GM18499 (cell line): Measurements from ENCODE around the gene LYRM1.

ENCODE experiments used
- ATAC-seq: cut with Tn5 transposase; IDR thresholded peaks from one replicate; pipeline ENCODE4 v1.9.1; 2021; ENCODE audit warnings: moderate number of reproducible peaks; ENCODE audit not compliant: insufficient read depth, unreplicated experiment

The LYRM1 gene

GRCh38 chr16:20901068-20901435 lies 481 bp downstream of the LYRM1 start:
- no peak for ATAC-seq

- no peak for ATAC-seq
These were observed 1.0 kb downstream of the LYRM1 start for GRCh38 chr16:20901436-20902112.

DNA sequence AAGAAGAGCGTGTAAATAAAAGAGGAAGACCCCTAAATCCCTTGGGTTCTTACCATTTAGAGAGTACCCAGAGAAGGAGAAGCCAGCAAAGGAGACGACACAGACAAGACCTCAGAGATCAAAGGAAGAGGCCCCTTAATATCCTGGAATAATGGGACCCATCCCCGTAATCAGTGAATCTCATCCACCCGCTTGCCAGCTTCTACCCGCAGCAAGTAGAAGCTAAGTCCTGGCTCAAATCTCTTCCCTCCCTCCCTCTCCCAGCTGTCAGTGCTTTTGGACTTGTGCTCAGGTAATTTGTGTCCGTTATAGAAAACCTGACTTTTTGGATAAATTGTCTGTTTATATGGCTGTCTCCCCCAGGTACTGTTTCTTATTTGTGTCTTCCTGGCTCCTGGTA lies 1.9 kb downstream of the LYRM1 start:
- no peak for ATAC-seq

DNA sequence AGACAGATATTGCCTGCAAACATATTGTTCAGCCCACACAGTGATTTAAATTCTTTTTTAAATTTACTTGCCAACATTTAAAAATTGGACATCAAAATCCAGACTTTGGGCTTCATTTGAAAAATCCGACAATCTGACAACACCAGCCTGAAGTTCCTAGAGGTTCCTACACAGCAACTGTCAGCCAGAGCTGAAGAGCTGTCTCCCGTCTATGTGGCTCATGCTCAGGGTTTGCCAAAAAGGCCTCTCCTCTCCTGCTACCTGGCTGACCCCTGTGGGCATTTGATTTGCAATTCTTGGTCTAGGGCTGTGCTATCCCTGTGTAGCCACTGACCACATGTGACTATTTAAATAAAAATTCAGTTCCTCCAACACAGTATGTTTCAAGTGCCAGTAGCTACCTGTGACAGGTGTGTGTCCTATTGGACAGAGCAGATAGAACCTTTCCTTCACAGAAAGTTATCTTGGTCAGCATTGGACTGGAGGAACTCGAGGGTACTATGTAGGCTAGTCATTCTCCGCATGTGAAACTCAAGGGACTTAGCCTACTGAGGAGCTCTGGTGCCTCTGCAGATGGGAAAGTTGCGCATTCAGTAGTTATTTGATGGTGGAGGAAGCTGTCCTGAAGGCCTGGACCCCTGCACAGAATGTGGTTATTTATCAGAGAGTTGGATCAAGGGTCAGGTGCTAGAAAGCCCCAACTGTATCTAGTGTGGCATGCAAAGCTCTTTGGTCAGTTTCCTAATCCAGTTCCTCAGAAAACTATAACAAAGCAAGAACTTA lies 2.7 kb downstream of the LYRM1 start:
- no peak for ATAC-seq

GRCh38 chr16:20903899-20904506 lies 3.4 kb downstream of the LYRM1 start:
- ATAC-seq = no peak

- ATAC-seq = no peak
These were observed 4.0 kb downstream of the LYRM1 start for GRCh38 chr16:20904507-20905081.

GRCh38 chr16:20905576-20905975 lies 5.0 kb downstream of the LYRM1 start:
- no peak for ATAC-seq

GRCh38 chr16:20906341-20907255 lies 6.0 kb downstream of the LYRM1 start:
- no peak for ATAC-seq

DNA sequence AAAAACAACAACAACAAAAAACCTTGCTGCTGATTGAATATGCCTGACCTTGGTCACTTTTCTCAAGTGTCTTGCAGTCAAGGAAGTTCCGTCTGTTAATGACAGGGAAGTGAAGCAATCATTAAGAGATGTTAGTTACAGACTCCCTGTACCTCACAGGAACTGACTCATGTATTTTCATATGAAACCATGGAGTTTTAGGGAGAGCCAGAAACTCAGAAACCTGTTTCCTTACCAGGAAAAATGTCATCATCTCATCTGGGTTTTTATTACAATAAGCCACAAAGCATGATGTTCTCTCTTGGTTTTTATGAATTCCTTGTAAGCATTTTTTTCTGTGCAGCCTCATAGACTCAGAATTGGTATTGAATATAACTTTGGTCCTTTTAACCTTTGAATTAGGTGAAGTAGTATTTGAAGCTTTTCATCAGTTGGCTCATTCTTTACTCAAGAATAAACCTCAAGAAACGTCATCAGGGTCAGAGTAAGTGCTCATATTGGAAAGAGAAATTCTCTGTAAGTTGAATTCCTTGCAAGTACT lies 10.3 kb downstream of the LYRM1 start:
- no peak for ATAC-seq

GRCh38 chr16:20911361-20911760 lies 10.8 kb downstream of the LYRM1 start:
- no peak for ATAC-seq

GRCh38 chr16:20916289-20916688 lies 15.7 kb downstream of the LYRM1 start:
- ATAC-seq = no peak

GRCh38 chr16:20916942-20917341 lies 16.4 kb downstream of the LYRM1 start:
- ATAC-seq = no peak

- ATAC-seq = no peak
These were observed 18.1 kb downstream of the LYRM1 start for GRCh38 chr16:20918486-20919239.

DNA sequence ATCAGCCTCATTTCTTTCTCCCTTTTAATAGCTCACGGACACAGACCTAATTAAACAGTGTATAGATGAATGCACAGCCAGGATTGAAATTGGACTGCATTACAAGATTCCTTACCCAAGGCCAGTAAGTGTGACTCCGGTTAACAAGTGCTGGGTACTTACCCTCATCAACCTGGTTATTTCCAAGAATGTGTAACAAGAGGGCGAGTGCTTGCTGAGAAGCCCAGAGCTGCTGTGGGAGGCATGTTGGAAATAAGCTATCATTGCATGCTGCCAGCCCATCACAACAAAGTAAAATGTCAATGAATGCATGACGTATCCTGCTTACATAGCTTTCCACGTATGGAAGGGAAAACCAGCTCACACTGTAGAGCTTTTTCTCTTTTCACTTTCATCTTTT lies 19.5 kb downstream of the LYRM1 start:
- ATAC-seq = no peak

DNA sequence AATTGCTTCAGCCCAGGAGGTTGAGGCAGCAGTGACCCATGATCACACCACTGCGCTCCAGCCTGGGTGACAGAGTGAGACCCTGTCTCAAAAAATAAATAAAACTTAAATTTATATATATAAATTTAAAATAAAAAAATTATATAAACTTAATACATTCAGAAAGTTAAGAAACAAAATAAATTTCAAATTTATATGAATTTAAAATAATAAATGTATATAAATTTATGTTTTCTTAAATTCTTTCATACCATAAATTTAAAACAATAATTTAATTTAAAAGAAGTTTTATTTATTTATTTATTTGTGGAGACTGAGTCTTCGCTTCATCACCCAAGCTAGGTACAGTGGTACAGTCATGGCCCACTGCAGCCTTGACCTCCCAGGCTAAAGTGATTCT lies 20.2 kb downstream of the LYRM1 start:
- no peak for ATAC-seq

- no peak for ATAC-seq
These were observed 23.3 kb downstream of the LYRM1 start for GRCh38 chr16:20923876-20924275.

GRCh38 chr16:20925751-20926150 lies 25.2 kb downstream of the LYRM1 start:
- no peak for ATAC-seq

DNA sequence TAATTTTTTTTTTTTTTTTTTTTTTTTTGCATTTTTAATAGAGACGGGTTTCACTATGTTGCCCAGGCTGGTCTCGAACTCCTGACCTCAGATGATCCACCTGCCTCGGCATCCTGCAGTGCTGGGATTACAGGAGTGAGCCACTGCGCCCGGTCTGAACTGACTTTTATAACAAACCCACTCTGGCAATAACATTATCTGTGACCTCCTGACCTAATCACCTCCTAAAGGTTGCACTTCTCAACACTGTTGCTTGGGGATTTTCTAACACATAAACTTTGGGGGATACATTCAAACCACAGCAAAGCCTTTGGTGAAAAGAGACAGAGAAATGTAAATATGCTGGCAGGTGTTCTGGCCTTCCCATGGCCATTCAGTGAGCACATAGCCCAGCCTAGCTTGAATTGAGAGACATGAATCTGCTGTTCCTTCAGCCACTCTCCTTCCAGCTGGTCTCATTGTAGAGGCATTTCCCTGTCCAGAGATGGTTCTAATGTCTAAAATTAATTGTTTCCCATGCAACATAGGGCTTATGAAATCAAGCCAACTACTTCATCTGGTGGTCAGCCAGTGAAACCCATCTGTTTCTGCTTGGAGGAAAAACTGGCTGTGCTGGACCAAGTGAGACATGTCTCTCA lies 28.3 kb downstream of the LYRM1 start:
- no peak for ATAC-seq
